Measurements from ENCODE around the gene HMGB1.

GRCh38 chr13:30448441-30448840 is 17.3 kb downstream of the HMGB1 start:
- TF ChIP-seq CTCF (IDR thresholded peaks at IDR 0.05) = no peak
- TF ChIP-seq EP300 (IDR thresholded peaks at IDR 0.05) = no peak
- TF ChIP-seq POLR2AphosphoS5 (IDR thresholded peaks at IDR 0.05) = no peak
- no peak for TF ChIP-seq POLR2A (IDR thresholded peaks at IDR 0.05)

Data from stomach (tissue), 4 donors.